Stimulated activated CD4-positive, alpha-beta T cell treated with anti-CD3 and anti-CD28 coated beads, Interleukin-4, amount 100 ng/mL, for 24 hours (primary cell): ENCODE data around the gene TFAP2E.

Experiments used
- DNase-seq: peaks from one replicate; pipeline ENCODE4 v3.0.0-alpha.2; 2020

The TFAP2E gene

DNA sequence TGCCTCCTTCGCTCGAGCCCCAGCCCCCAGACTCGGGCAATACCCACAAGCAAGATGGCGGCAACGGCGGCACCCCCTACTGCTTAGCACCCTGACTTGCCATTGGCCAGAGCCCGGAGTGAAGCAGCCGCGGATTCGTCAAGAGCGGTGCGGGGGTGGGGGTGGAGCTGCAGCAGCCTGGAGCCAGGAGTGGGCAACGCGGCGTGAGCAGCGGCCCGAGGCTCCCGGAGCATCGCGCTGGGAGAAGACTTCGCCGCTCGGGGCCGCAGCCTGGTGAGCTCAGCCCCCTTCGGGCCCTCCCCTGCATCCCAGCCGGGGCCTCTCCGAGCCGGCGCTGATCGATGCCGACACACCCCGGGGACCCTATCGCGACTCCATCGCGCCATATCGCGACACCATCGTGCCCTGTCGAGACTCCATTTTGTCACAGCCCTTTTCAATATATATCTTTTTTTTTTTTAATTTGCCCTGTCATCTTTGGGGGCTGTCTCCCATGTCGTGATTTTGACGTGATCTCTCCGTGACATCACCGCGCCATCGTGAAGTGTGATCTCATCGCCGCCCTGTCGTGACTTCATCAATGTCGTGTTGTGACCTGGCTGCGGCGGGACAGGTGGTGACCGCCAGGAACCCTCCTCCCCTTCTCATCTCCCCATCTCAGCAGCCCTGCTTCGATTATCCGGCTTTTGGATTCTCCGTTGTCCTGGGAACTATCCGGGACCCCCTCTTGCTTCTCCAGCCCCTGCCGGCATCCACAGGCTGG lies 15.3 kb upstream of the TFAP2E start, which contains the start of gene NCDN:
Gene NCDN (plus strand): TSS at position 189 of the 763 bp plus-strand sequence. CDS start 392 bp downstream, at position 581.
- peak; percentile 97 for DNase-seq

DNA sequence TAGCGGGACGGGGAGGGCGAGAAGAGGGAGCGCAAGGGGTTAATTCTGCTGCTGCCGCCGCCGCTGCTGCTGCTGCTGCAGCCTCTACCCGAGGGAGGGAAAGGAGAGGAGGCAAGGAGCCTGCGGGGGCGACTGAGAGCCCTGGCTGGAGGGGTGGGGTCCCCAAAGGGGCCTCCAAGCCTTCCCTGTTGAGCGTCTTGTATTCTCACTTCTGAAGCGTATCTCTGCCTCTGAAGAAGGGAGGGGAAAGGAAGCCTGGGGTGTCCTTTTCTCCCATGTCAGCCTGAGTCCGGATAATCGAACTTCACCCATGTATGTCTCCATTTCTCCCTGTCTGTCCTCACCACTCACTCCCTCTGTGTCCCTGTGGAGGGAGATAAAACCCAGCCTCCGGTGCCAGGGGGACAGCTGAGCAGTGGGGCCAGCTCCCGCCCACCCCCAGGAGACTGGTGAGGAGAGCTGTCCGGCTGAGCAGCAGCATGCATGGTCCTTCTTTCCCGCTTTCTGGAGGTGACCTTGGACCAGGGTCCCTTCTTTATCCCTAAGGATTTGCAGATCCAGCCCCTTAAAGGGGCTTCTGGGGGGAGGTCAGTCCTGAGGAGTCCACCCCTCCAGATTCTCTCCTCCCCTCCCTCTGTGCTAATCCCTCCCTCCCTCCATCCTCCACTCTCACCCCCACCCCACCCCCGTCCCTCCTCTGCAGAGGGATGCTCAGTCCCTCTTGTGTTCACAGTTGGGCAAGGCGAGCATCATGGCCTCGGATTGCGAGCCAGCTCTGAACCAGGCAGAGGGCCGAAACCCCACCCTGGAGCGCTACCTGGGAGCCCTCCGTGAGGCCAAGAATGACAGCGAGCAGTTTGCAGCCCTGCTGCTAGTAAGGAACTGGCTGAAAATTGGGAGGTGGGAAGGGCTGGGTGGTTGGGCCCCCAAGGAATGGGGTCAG lies 14.5 kb upstream of the TFAP2E start:
- peak; percentile 30 for DNase-seq

DNA sequence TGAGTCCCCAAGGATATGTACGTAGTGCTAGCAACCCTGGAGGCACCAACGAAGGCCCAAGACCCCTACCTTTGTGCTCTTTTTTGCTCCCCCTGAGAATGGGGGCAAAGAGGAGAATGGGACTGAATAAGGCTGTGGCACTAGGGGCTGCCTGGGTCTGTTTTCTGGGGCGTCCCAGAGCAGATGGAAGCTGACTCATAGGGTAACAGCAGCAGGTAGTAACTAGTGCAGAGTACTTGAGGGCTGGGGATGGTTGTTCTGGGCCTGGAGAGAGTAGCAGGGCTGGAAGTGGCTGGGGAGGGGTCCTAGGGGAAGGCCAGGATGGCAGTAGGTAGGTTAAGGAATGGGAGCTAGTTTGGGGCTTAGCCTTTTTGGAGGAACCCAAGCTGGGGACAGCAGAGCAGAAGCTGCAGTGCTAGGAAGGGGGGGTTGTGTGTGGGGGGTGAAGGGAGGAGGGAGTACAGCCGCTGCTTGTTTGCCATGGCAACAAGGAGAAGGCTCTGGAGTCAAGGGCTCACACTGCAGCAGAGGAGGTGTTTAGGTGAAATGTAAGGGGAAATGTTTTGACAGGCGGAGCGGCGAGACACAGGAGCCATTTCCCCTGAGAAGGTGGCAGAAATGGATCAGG lies 13.7 kb upstream of the TFAP2E start:
- DNase-seq, result no peak

DNA sequence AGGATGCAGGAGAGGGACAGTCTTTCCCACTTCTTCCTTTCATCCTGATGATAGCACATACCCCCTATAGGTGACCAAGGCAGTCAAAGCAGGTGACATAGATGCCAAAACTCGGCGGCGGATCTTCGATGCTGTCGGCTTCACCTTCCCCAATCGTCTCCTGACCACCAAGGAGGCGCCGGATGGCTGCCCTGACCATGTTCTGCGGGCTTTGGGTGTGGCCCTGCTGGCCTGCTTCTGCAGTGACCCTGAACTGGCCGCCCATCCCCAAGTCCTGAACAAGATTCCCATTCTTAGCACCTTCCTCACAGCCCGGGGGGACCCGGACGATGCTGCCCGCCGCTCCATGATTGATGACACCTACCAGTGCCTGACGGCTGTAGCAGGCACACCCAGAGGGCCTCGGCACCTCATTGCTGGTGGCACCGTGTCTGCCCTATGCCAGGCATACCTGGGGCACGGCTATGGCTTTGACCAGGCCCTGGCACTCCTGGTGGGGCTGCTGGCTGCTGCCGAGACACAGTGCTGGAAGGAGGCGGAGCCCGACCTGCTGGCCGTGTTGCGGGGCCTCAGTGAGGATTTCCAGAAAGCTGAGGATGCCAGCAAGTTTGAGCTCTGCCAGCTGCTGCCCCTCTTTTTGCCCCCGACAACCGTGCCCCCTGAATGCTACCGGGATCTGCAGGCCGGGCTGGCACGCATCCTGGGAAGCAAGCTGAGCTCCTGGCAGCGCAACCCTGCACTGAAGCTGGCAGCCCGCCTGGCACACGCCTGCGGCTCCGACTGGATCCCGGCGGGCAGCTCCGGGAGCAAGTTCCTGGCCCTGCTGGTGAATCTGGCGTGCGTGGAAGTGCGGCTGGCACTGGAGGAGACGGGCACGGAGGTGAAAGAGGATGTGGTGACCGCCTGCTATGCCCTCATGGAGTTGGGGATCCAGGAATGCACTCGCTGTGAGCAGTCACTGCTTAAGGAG lies 12.6 kb upstream of the TFAP2E start:
- no peak for DNase-seq

DNA sequence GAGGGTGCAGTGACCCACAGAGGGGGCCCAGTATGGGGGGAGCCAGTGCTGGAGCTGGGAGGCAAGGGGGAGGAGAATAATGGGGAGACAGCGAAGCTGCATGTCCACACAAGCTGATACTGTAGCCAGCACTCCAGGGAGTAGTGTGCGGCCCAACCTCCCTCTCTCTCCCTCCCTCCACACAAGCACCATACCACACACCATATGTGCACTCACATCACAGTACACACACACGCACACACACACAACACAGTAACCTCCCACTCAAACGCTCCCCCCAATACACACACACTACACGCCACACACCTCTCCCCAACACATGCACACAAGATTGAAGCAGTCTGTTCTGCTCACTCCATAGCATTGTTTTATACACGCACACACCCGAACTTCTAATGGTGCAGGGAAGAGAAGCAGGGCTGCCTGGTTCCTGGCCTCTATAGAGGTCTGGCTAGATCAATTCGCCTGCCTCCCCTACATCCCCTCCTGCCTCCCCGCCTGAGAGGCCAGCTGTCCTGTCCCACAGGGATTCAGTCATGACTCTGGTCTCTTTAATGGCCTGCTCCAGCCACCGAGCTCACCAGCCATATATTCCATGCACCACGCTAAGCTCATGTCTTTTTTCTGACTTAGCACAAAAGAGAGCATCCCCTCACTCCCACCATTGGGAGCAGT lies 11.7 kb upstream of the TFAP2E start:
- DNase-seq, result no peak

DNA sequence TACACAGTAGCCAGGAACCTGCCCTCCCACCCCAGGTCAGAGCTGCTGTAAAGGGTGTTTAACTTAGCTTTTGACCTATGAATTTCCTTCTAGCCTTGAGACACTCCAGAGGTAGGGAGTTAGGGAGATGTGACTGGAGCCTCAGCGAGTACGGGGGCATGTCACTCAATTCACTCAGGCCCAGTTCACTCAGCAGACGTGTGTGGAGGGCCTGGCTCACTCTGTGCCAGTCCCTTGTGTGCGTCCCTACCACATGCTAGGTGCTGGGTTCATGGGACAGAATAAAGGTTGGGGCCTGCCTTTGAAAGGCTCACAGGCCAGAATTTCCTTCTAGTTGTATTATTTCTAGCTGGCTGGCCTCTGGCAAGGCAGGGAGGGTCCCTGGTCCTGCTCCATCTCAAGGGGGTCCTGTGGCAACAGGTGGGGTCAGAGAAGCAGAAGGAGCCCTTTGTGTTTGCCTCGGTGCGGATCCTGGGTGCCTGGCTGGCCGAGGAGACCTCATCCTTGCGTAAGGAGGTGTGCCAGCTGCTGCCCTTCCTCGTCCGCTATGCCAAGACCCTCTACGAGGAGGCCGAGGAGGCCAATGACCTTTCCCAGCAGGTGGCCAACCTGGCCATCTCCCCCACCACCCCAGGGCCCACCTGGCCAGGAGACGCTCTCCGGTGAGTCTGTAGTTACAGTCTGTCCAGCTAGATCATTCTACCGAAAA lies 11.0 kb upstream of the TFAP2E start:
- DNase-seq, result no peak

DNA sequence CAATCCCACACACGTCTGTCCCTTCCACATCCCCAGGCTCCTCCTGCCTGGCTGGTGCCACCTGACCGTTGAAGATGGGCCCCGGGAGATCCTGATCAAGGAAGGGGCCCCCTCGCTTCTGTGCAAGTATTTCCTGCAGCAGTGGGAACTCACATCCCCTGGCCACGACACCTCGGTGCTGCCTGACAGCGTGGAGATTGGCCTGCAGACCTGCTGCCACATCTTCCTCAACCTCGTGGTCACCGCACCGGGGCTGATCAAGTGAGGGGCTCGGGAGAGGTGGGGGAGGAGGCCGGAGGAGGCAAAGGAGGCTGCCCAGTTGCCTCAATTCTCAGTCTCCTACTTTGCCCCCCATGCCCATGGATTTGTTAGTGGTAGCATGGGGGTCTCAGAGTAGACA lies 9.9 kb upstream of the TFAP2E start:
- DNase-seq, result no peak

DNA sequence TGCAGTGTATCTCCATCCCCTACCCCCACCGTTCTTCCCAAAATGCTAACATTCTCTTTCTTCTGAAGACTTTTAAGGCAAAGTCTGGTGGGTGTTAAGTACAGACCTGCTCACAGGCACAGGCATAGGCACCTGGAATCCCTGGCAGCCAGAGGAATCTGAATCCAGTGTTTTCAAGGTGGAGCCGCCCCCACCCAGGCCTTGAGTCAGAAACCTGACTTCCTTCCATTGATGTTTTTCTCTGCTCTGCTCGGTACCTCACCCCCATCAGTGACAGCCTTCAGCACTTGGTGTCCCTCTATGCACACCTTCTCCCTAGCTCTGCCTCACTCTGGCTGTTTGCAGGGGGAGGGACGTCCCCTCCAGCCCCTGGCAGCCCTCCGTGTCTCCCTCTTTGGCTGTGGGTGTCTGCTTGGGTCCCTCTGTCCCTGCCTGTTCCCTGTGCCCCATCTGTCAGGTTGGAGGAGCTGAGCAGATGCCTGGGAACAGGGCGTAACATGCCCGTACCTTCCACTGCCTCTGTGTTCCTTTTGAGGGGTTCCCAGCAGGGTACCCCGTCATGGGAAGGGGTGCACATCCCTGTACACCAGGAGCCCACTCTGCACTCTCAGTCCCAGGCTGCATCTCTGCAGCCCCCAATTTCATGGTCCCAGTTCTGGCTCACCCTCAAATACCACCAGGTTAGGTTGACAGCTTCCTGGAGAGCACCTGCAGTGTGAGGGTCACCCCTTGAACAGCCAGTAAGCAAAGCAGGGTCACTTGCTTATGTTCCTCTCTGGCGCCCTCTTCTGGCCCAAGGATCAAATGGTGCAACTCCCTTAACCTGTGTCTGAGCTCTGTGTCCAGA lies 8.9 kb upstream of the TFAP2E start:
- peak; percentile 85 for DNase-seq

DNA sequence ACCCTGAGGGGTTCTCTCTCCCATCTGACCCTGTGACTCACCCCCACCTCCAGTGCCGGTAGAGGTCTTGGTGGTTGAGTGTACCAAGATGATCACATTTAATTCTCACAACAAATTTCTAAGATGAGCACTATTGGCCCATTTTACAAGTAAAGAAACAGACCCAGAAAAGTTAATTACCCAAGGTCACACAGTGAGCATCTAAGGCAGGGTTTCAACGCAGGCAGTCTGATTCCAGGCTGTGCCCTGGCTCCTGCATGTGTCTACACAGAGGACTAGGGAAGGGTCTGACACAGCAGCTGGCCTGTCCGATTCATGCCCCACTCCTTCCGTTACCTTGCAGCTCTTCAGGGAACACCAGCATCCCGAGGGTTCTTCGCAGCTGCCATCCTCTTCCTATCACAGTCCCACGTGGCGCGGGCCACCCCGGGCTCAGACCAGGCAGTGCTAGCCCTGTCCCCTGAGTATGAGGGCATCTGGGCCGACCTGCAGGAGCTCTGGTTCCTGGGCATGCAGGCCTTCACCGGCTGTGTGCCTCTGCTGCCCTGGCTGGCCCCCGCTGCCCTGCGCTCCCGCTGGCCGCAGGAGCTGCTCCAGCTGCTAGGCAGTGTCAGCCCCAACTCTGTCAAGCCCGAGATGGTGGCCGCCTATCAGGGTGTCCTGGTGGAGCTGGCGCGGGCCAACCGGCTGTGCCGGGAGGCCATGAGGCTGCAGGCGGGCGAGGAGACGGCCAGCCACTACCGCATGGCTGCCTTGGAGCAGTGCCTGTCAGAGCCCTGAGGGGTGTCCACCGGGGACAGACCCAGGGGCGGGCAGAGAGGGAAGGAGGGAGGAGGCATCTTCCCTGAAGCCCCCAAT lies 8.0 kb upstream of the TFAP2E start:
- no peak for DNase-seq

DNA sequence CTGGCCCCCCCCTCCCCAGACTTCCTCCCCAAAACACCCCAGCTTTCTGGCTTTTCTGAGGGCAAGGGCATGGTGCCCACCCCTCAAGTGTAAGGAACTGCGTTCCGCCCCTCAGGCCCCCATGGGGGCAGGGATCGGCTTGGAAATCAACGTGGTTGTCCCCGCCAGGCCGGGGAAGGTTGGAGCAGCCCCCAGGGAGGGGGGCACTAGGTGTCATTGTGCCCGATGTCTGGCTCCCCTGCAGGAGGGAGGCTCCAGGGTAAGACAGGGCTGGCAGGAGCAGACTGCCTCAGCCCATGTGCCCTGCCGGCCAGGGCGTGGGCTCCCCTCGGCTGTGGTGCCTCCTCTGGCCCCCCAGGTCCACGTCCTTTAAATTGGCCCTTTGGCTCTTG lies 7.4 kb upstream of the TFAP2E start:
- DNase-seq, result no peak

DNA sequence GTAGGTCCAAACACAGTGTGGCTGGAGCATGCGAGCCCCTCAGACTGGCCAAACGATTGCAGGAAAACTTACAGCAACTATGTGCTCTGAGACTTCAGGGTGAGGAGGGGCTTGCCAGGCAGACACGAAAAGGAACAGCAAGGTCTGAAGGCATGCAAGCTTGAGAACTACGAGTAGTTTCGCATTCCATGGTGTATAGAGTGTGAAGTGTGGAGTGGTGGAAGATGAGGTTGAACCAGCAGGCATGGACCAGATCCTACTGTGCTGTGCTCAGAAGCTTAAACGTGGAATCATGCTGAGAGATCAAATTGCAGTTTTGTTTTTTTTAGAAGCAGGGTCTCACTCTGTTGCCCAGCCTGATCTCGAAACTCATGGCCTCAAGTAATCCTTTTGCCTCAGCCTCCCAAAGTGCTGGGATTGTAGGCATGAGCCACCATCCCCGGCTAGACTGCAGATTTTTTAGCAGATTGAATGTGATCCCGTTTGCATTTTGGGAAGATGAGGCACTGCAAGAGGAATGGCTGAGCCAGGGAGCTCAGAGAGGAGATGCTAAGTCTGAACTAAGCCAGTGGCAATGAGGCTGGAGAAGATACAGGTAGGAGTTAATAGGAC lies 5.1 kb upstream of the TFAP2E start:
- no peak for DNase-seq

DNA sequence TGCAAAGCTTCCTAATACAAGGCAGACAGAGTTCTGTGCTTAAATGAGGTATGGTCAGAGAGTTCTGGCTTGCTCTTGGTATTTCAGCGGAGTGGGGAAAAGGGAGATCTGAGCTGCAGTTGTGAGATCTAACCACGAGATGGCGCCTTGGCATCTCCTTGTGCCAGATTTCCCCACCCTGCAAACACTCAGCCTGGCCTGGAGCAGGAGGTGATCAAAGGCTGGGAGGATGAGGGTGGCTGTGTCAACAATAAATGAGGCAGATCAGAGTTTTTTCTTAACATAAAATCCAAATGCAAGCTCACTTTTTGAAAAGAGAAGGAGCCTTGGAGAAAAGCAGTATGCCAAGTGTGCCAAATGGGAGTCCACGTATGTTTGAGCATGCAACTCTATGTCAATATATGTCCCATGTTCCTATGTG lies 4.1 kb upstream of the TFAP2E start:
- peak; percentile 71 for DNase-seq

DNA sequence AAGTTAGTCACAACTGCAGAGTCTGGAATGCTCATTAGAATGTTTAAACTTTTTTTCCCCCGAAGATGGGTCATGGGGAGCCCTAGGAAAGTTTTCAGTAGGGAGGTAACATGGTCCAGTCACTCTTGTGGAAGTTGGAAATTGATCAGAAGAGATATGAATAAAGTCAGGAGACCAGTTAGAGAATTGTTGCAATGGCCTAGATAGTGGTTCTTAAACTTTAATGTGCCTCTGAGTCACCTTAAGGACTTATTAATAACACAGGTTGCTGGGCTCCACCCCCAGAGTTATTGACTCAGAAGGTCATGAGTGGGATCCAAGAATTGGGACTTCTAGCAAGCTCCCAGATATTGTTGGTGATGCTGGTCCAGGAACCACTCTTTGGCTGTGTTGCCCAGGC lies 3.2 kb upstream of the TFAP2E start:
- no peak for DNase-seq

DNA sequence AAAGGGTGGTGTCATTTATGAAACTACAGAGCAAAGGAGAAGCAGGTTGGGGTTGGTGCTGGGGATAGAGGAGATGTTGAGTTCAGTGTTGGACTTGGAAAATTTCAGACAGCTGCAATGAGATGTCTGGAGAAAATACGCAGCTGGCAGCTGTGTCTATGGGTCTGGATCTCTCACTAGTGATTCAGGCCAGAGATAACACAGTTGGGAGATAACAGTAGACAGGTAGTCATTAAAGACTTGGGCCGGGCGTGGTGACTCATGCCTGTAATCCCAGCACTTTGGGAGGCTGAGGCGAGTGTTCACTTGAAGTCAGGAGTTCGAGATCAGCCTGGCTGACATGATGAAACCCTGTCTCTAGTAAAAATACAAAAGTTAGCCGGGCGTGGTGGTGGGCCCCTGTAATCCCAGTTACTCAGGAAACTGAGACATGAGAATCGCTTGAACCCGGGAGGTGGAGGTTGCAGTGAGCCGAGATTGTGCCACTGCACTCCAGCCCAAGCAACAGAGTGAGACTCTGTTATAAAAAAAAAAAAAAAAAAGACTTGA lies 2.5 kb upstream of the TFAP2E start:
- no peak for DNase-seq

DNA sequence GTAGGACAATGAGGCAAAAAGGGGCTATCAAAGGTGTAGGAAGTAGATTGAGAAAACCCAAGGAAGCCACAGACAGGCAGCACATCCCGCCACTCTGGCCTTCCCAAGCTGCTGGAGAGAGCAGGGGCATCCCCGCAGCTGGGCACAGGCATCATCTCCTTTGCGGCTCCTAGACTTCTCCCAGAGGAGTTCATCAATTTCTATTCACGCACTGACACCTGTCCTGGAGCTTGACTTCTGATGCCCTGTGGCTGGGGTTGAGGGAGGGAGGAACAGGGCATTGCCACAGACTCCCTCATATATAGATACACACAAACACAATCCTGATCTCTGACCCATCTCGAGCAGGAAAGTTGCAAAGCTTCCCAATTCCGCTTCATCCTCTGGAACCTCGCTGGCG lies 1.9 kb upstream of the TFAP2E start:
- DNase-seq, result no peak

DNA sequence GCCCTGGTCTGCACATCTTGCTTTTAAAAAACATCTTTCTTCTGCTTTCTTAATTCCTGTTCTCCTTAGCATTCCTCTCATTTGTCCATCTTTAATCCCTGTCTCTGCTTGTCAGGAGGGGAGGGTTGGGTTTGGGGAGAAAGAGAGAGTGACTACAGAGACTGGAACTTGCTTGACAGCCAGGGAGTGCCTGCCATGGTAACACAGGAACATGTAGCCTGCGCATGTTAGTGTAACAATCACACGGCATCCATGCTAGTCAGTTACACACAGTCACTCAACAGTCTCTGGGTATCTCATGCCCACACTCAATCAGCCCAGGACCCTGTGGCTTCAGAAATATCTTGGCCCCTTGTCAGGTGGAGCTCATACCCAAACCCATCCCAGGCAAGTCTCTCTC lies 818 bp upstream of the TFAP2E start:
- no peak for DNase-seq

DNA sequence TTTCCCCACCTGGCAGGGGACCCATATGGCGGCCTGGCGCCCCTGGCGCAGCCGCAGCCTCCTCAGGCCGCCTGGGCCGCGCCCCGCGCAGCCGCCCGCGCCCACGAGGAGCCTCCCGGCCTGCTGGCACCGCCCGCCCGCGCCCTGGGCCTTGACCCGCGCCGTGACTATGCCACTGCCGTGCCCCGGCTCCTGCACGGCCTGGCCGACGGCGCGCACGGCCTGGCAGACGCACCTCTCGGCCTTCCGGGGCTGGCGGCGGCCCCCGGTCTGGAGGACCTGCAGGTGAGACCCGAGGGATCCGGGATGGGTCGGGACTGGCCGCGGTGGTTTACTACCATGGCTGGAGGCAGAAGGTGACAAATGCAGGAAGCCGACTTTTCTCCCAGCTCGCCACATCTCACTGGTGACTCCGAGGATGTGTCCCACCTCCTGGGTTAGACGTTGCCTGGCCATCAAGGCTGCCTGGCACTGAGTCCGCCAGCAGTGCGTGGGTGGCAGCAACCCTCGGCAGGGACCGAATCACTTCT lies 1.1 kb downstream of the TFAP2E start:
- no peak for DNase-seq
